Lung (tissue), 12 donors: ENCODE data around the gene ADGRG6. TPM values are rescaled to one million over a fixed set of nuclear protein-coding genes. Genes with fewer than 3 reads are reported as not detected.

Experiments used
- ATAC-seq: fragments of 200-7000 bp; cut with Tn5 transposase; one replicate; pipeline ENCODE4 v1.9.1; 2020; ENCODE audit warnings: moderate number of reproducible peaks; ENCODE audit not compliant: insufficient read depth, low FRiP score
- DNase-seq, 3 donors: peaks; one replicate each; pipeline ENCODE4 v3.0.0-alpha.2; 2013 to 2017
- H3K27ac ChIP-seq, 2 donors: one replicate each; pipeline ENCODE4 v1.5.1; 2013; ENCODE audit warnings: mild to moderate bottlenecking in 2 of 2, moderate library complexity in 2 of 2, control low read depth in 1 of 2, inconsistent platforms in 1 of 2, low read depth in 1 of 2, low read length in 1 of 2
- H3K27me3 ChIP-seq, 3 donors: one replicate each; pipeline ENCODE4 v1.5.1; 2013; ENCODE audit warnings: low read length in 2 of 3; ENCODE audit not compliant: control insufficient read depth in 3 of 3, insufficient read depth in 3 of 3
- H3K36me3 ChIP-seq, 4 donors: one replicate each; pipeline ENCODE4 v1.5.1; 2013; ENCODE audit warnings: low read length in 4 of 4, mild to moderate bottlenecking in 1 of 4, moderate library complexity in 1 of 4; ENCODE audit not compliant: control insufficient read depth in 4 of 4, insufficient read depth in 4 of 4
- H3K4me1 ChIP-seq, 5 donors: one replicate each; pipeline ENCODE4 v1.5.1; 2013; ENCODE audit warnings: low read length in 5 of 5, mild to moderate bottlenecking in 2 of 5, moderate library complexity in 1 of 5; ENCODE audit not compliant: control insufficient read depth in 5 of 5, insufficient read depth in 5 of 5
- H3K4me3 ChIP-seq: one replicate; pipeline ENCODE4 v1.5.1; 2013; ENCODE audit warnings: mild to moderate bottlenecking, control low read depth, moderate library complexity
- H3K9ac ChIP-seq, 2 donors: one replicate each; pipeline ENCODE4 v1.5.1; 2013; ENCODE audit warnings: low read length in 2 of 2, control low read depth in 1 of 2; ENCODE audit not compliant: insufficient read depth in 1 of 2
- H3K9me3 ChIP-seq, 4 donors: one replicate each; pipeline ENCODE4 v1.5.1; 2013; ENCODE audit warnings: low read length in 3 of 4, mild to moderate bottlenecking in 1 of 4, moderate library complexity in 1 of 4; ENCODE audit not compliant: control insufficient read depth in 4 of 4, insufficient read depth in 3 of 4
- CTCF ChIP-seq: IDR thresholded peaks from 2 replicates; pipeline ENCODE4 v1.5.1; 2012; ENCODE audit warnings: mild to moderate bottlenecking; ENCODE audit errors: control extremely low read depth, extremely low read depth
- WGBS, 2 donors: extraction: QIAGEN DNeasy Blood & Tissue Kit; methylation state at CpG; one replicate each; pipeline ENCODE4 v1.1.7; 2013; 5-methylcytosine and 5-hydroxymethylcytosine counted together
- polyA plus RNA-seq, 2 donors: library from polyadenylated mRNA; stranded (reverse); fragments of 200-250 nt; gene quantifications; one replicate each; pipeline ENCODE4 v1.2.1, GENCODE V29; 2013
- total RNA-seq, 2 donors: library from RNA; depleted of rRNA in 1 of 2; stranded (reverse); fragments of >200 nt in 1 of 2; gene quantifications; one replicate each; pipeline ENCODE4 v1.2.1, GENCODE V29; 2014 to 2021
- donor health status: control.
- donor health status: control.
- donor health status: Bipolar disorder and iron deficiency.
- donor health status: healthy.
- donor health status: DM: yes; HTN: yes; CAD: no.

Gene ADGRG6
- total and polyA plus RNA-seq, 4 donors: 6.4 to 177 (median 12.9) TPM

- ATAC-seq (no peak), DNase-seq (no peak)
- H3K9ac ChIP-seq: no peak overlapping the region
- H3K9me3 ChIP-seq: no peaks in the 10 kb centered on the region
- no peaks in the 10 kb centered on the region for H3K4me1 ChIP-seq
- H3K27ac ChIP-seq: no peak overlapping the region
- WGBS, 2 donors: 81 to 90% methylated on average over 4 of the region's 4 CpGs
- H3K4me3 ChIP-seq: no peak overlapping the region
- no peaks in the 10 kb centered on the region for H3K27me3 ChIP-seq
- TF ChIP-seq CTCF: no peak
- peaks cover 0 to 50% (median 8%) of the 10 kb centered on the region in 4 donors for H3K36me3 ChIP-seq
Observed at GRCh38 chr6:142398353-142398752, 96.5 kb downstream of the ADGRG6 start.

- ATAC-seq: no peak
- no peak for DNase-seq
- Histone ChIP-seq H3K4me1 (peaks cover 0 to 2% (median 0%) of the 10 kb centered on the region in 5 donors), H3K4me3 (no peak overlapping the region), H3K9me3 (no peaks in the 10 kb centered on the region), H3K27ac (no peak overlapping the region), H3K36me3 (peaks cover 0 to 44% (median 8%) of the 10 kb centered on the region in 4 donors), H3K27me3 (no peaks in the 10 kb centered on the region), H3K9ac (no peak overlapping the region)
- 89 to 91% methylated on average over 2 of the region's 2 CpGs for WGBS, 2 donors
- no peak for TF ChIP-seq CTCF
Observed at GRCh38 chr6:142399739-142400138, 97.9 kb downstream of the ADGRG6 start.

GRCh38 chr6:142400495-142400894 lies 98.7 kb downstream of the ADGRG6 start:
- H3K36me3 ChIP-seq: peaks cover 0 to 43% (median 7%) of the 10 kb centered on the region in 4 donors
- no peaks in the 10 kb centered on the region for H3K9me3 ChIP-seq
- no peak for TF ChIP-seq CTCF
- H3K4me3 ChIP-seq: no peak overlapping the region
- H3K27me3 ChIP-seq: no peaks in the 10 kb centered on the region
- WGBS, 2 donors: 77 to 84% methylated on average over 4 of the region's 4 CpGs
- no peak overlapping the region for H3K27ac ChIP-seq
- peak; percentile 53 for ATAC-seq
- no peak overlapping the region for H3K9ac ChIP-seq
- DNase-seq: no peak
- H3K4me1 ChIP-seq: peaks cover 0 to 8% (median 0%) of the 10 kb centered on the region in 5 donors

- peaks cover 0 to 15% (median 0%) of the 10 kb centered on the region in 5 donors for H3K4me1 ChIP-seq
- 96 to 98% methylated on average over 1 of the region's 1 CpG for WGBS, 2 donors
- no peak for TF ChIP-seq CTCF
- no peaks in the 10 kb centered on the region for H3K27me3 ChIP-seq
- ATAC-seq: no peak
- DNase-seq: no peak
- peaks cover 0 to 37% (median 7%) of the 10 kb centered on the region in 4 donors for H3K36me3 ChIP-seq
- H3K4me3 ChIP-seq: no peak overlapping the region
- no peaks in the 10 kb centered on the region for H3K9me3 ChIP-seq
- H3K9ac ChIP-seq: no peak overlapping the region
- no peak overlapping the region for H3K27ac ChIP-seq
Observed at GRCh38 chr6:142401838-142402237, 100.0 kb downstream of the ADGRG6 start.
